ENCODE measurements around the gene MOCS3. TPM values are rescaled to one million over a fixed set of nuclear protein-coding genes. Genes with fewer than 3 reads are reported as not detected.

The MOCS3 gene
- total RNA-seq, 1 donor from 2014 or later = 4.1 TPM

DNA sequence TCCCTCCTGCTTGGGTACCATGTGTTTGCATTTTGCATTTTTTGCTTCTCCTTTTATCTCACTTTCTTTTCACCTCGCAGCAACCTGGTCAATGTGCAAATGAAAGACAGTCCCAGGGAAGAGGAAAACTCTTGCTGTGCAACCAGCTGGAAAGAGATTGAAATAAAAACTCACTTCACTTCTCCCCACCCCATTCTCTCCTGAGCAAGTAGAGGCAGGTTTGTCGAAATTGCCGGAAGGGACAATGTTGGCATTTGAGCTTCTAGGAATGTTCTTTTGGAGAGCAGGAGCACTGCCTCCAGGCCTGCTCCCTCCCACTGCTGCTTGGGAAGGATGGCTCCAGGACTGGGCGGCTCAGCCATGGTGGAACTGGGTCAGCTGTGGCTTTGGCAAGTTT is 33.7 kb downstream of the MOCS3 start:
- TF ChIP-seq, protein P1, sequence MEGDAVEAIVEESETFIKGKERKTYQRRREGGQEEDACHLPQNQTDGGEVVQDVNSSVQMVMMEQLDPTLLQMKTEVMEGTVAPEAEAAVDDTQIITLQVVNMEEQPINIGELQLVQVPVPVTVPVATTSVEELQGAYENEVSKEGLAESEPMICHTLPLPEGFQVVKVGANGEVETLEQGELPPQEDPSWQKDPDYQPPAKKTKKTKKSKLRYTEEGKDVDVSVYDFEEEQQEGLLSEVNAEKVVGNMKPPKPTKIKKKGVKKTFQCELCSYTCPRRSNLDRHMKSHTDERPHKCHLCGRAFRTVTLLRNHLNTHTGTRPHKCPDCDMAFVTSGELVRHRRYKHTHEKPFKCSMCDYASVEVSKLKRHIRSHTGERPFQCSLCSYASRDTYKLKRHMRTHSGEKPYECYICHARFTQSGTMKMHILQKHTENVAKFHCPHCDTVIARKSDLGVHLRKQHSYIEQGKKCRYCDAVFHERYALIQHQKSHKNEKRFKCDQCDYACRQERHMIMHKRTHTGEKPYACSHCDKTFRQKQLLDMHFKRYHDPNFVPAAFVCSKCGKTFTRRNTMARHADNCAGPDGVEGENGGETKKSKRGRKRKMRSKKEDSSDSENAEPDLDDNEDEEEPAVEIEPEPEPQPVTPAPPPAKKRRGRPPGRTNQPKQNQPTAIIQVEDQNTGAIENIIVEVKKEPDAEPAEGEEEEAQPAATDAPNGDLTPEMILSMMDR (IDR thresholded peaks at IDR 0.05; ENCODE audit: partially characterized antibody, unreplicated experiment) = no peak
- Mint-ChIP-seq H3K9me3 (ENCODE audit: unreplicated experiment) (no peaks in the 10 kb centered on the region), H3K27me3 (ENCODE audit: unreplicated experiment) (no peaks in the 10 kb centered on the region), H3K27ac (ENCODE audit: unreplicated experiment) (no peak overlapping the region), H3K36me3 (ENCODE audit: unreplicated experiment) (no peaks in the 10 kb centered on the region), H3K4me3 (ENCODE audit: unreplicated experiment) (no peak overlapping the region), H3K4me1 (ENCODE audit: low read depth, unreplicated experiment) (no peaks in the 10 kb centered on the region)
- no peak for DNase-seq

DNA sequence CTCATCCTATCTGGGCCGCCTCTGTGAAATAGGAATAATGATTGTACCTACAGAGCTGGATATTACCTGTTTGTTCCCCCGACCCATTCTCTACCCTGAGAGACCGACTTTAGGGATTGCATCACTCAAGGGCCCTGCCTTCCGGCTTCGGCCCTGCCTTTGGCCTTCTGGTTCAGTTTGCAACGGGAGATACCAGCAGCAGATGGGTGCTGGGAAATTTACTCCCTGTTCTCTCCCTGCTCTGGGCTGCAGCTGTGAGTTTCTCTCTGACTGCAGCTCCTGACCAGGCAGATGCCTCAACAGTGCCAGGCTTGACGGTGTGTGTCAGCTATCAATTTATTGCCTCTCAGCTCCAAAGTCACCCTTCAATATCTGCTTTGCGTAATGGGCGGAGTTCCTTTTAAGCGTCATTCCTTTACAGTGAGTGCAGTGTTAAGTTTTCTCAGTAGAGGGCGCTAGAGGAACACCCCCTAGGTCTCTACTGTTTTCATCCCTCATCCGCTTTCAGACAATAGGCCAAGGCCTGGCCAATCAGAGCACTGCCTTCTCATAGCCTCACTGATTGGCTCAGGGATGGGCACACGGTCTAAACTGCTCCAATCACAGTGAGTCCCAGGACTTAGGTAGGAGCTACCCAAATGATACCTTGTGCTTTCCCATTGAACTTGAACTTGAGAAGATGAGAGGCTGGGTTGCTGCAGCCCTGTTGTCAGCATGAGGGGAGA is 34.3 kb downstream of the MOCS3 start:
- peak; percentile 57 for DNase-seq
- Mint-ChIP-seq H3K27me3 (ENCODE audit: unreplicated experiment) (no peaks in the 10 kb centered on the region), H3K9me3 (ENCODE audit: unreplicated experiment) (no peaks in the 10 kb centered on the region), H3K4me3 (ENCODE audit: unreplicated experiment) (no peak overlapping the region), H3K27ac (ENCODE audit: unreplicated experiment) (no peak overlapping the region), H3K4me1 (ENCODE audit: low read depth, unreplicated experiment) (no peaks in the 10 kb centered on the region), H3K36me3 (ENCODE audit: unreplicated experiment) (no peaks in the 10 kb centered on the region)
- TF ChIP-seq, protein P1 (IDR thresholded peaks at IDR 0.05; ENCODE audit: partially characterized antibody, unreplicated experiment) = peak; percentile 90

DNA sequence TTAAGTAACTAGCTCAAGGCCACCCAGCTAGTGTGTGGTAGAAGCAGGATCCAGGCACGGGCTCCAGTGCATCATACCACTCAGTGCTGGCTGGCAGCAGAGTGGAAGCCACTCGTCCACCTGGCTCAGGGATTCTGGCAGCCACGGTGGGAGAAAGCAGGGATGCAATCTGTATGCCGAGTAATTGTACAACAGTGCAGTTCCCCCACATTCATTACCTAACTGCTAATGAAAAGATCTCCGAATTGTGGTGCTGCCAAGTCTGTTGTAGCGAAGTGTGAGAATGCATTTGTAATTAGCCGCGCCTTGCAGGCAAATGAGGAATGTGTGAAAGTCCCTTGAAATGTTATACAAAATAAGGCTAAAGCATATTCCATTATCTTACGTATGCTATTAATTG is 35.3 kb downstream of the MOCS3 start:
- H3K36me3 Mint-ChIP-seq (ENCODE audit: unreplicated experiment) = no peaks in the 10 kb centered on the region
- peaks cover 3% of the 10 kb centered on the region for H3K9me3 Mint-ChIP-seq (ENCODE audit: unreplicated experiment)
- no peaks in the 10 kb centered on the region for H3K4me1 Mint-ChIP-seq (ENCODE audit: low read depth, unreplicated experiment)
- TF ChIP-seq, protein P1 (IDR thresholded peaks at IDR 0.05; ENCODE audit: partially characterized antibody, unreplicated experiment) = no peak
- peaks cover 3% of the 10 kb centered on the region for H3K27me3 Mint-ChIP-seq (ENCODE audit: unreplicated experiment)
- no peak overlapping the region for H3K4me3 Mint-ChIP-seq (ENCODE audit: unreplicated experiment)
- no peak overlapping the region for H3K27ac Mint-ChIP-seq (ENCODE audit: unreplicated experiment)
- DNase-seq = no peak

DNA sequence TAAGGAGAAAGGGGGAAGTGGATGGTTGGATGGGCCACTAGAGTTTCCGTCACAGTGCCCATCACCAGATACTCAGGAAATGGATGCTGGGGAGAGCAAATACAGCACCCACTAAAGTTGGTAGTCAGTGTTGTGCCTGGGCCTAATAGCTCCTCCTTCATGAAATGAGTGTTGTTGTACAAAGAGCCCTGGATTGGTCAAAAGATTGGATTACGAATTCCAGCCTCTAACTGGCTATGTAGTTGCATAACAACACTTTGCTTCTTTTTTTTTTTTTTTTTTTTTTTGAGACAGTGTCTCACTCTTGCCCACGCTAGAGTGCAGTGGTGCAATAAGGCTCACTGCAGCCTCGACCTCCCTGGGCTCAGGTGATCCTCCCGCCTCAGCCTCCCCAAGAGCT is 36.9 kb downstream of the MOCS3 start:
- no peak overlapping the region for H3K4me3 Mint-ChIP-seq (ENCODE audit: unreplicated experiment)
- H3K9me3 Mint-ChIP-seq (ENCODE audit: unreplicated experiment) = peaks cover 3% of the 10 kb centered on the region
- H3K36me3 Mint-ChIP-seq (ENCODE audit: unreplicated experiment) = no peaks in the 10 kb centered on the region
- H3K27me3 Mint-ChIP-seq (ENCODE audit: unreplicated experiment) = peaks cover 5% of the 10 kb centered on the region
- no peak for DNase-seq
- H3K4me1 Mint-ChIP-seq (ENCODE audit: low read depth, unreplicated experiment) = no peaks in the 10 kb centered on the region
- TF ChIP-seq, protein P1 (IDR thresholded peaks at IDR 0.05; ENCODE audit: partially characterized antibody, unreplicated experiment) = no peak
- H3K27ac Mint-ChIP-seq (ENCODE audit: unreplicated experiment) = no peak overlapping the region

All from glutamatergic neuron (in vitro differentiated cells).